ENCODE results near the gene GFPT1. TPM values are rescaled to one million over a fixed set of nuclear protein-coding genes. Genes with fewer than 3 reads are reported as not detected.

The GFPT1 gene
- polyA plus RNA-seq, 3 donors: 3.6 to 4.5 (median 3.7) TPM

DNA sequence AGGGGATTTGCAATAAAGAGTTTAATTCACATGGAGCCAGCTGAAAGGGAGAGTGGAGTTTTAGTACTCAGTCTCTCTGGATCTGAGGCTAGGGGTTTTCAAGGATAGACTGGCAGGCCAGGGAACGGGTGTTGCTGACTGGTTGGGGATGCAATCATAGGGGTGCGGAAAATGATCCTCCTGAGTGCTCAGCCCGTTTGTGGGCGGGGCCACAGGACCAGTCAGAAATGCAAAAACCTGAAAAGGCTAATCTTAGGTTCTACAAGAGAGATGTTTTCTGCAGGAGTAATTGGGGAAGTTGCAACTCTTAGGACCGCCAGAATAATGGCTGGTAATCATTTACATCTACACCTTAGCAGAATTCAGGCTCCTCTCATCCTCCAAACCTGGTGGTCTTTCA is 47.7 kb upstream of the GFPT1 start:
- WGBS (ENCODE audit: insufficient coverage): 60% methylated on average over 3 of the region's 5 CpGs
- Histone ChIP-seq H3K4me2 (replicated peaks; ENCODE audit: extremely low read depth, low read length, poor library complexity, severe bottlenecking) (no peak overlapping the region), H2AFZ (ENCODE audit: insufficient read depth, low read depth, low read length, poor library complexity, severe bottlenecking) (no peak overlapping the region), H3K4me3 (replicated peaks in 1 of 3; ENCODE audit: low read depth in 2 of 3, low read length in 3 of 3) (no peak overlapping the region), H3K36me3 (replicated peaks in 1 of 2; ENCODE audit: control insufficient read depth in 1 of 2, insufficient read depth in 2 of 2, low read length in 2 of 2) (peaks cover 13 to 19% of the 10 kb centered on the region in 2 donors), H3K9me3 (replicated peaks in 1 of 2; ENCODE audit: control insufficient read depth in 1 of 2, insufficient read depth in 1 of 2, low read length in 2 of 2) (peaks cover 0 to 3% of the 10 kb centered on the region in 2 donors), H3K27ac (ENCODE audit: low read depth in 1 of 2, low read length in 2 of 2) (no peak overlapping the region), H3K79me2 (ENCODE audit: insufficient read depth, low read length) (peaks cover 17% of the 10 kb centered on the region), H3K27me3 (ENCODE audit: control insufficient read depth in 2 of 2, insufficient read depth in 2 of 2, low read length in 2 of 2) (no peaks in the 10 kb centered on the region), H3K4me1 (ENCODE audit: control insufficient read depth in 1 of 2, insufficient read depth in 2 of 2, low read length in 2 of 2) (peaks cover 25 to 31% of the 10 kb centered on the region in 2 donors), H4K20me1 (ENCODE audit: insufficient read depth, low read length) (no peaks in the 10 kb centered on the region), H3K9ac (ENCODE audit: insufficient read depth, low read length, poor library complexity, severe bottlenecking) (no peak overlapping the region)
- H3K9me3 Mint-ChIP-seq: peaks cover 3 to 6% (median 5%) of the 10 kb centered on the region in 7 donors
- no peaks in the 10 kb centered on the region for H3K27me3 Mint-ChIP-seq (ENCODE audit: low read depth in 3 of 3)
- H3K4me3 Mint-ChIP-seq: no peak overlapping the region
- peaks cover 41% of the 10 kb centered on the region for H3K4me1 Mint-ChIP-seq
- DNase-seq: no peak
- no peak for TF ChIP-seq CTCF (IDR thresholded peaks at IDR 0.05)
- peak overlapping the region in 2 of 7 donors; percentile 38 to 52 for H3K27ac Mint-ChIP-seq
- peaks cover 10 to 11% of the 10 kb centered on the region in 2 donors for H3K36me3 Mint-ChIP-seq
- intact Hi-C loops (cut with micrococcal nuclease): loop anchor here (5.0 kb wide), 1 partner anchor 47 kb away; the partner anchor contains the start of gene GFPT1 (in 2 of the 2)

DNA sequence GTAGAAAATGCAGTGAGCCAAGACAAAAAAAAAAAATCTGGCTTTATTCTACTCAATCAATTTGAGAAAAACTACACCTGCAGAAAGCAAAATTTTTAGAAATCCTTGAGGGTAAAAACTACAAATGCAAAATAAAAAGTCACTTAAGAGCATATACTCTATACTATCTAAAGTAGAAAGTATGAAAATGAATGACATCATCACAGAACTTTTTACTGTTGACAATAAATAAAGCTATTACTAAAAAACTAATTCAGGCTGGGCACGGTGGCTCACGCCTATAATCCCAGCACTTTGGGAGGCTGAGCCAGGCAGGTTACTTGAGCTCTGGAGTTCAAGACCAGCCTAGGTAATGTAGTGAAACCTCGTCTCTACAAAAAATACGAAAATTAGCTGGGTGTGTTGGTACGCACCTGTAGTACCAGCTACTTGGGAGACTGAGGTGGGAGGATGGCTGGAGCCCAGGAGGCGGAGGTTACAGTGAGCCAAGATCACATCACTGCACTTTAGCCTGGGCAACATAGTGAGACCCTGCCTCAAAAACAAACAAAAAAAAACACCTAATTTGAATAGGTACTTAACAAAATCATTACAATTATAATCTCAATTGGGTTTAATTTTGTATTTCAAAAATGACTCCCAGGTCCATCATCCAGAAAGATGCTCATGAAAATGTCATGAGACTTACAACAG is 42.6 kb upstream of the GFPT1 start:
- no peak overlapping the region for H3K27ac Mint-ChIP-seq
- no peak overlapping the region for H3K4me2 ChIP-seq (replicated peaks; ENCODE audit: extremely low read depth, low read length, poor library complexity, severe bottlenecking)
- no peaks in the 10 kb centered on the region for H4K20me1 ChIP-seq (ENCODE audit: insufficient read depth, low read length)
- peaks cover 14% of the 10 kb centered on the region for H3K4me1 Mint-ChIP-seq
- no peaks in the 10 kb centered on the region for H3K9me3 Mint-ChIP-seq
- H3K27me3 ChIP-seq (ENCODE audit: control insufficient read depth in 2 of 2, insufficient read depth in 2 of 2, low read length in 2 of 2): no peaks in the 10 kb centered on the region
- H3K4me3 Mint-ChIP-seq: no peak overlapping the region
- intact Hi-C loops (cut with micrococcal nuclease): no loop called here
- H3K27ac ChIP-seq (ENCODE audit: low read depth in 1 of 2, low read length in 2 of 2): no peak overlapping the region
- peaks cover 3% of the 10 kb centered on the region for H3K79me2 ChIP-seq (ENCODE audit: insufficient read depth, low read length)
- 100% methylated on average over 3 of the region's 6 CpGs for WGBS (ENCODE audit: insufficient coverage)
- H3K4me1 ChIP-seq (ENCODE audit: control insufficient read depth in 1 of 2, insufficient read depth in 2 of 2, low read length in 2 of 2): peaks cover 6 to 11% of the 10 kb centered on the region in 2 donors
- DNase-seq: no peak
- no peaks in the 10 kb centered on the region for H3K27me3 Mint-ChIP-seq (ENCODE audit: low read depth in 3 of 3)
- no peak for TF ChIP-seq CTCF (IDR thresholded peaks at IDR 0.05)
- no peak overlapping the region for H3K9ac ChIP-seq (ENCODE audit: insufficient read depth, low read length, poor library complexity, severe bottlenecking)
- H3K4me3 ChIP-seq (replicated peaks in 1 of 3; ENCODE audit: low read depth in 2 of 3, low read length in 3 of 3): no peak overlapping the region
- H3K36me3 Mint-ChIP-seq: peaks cover 29 to 51% of the 10 kb centered on the region in 2 donors
- no peak overlapping the region for H2AFZ ChIP-seq (ENCODE audit: insufficient read depth, low read depth, low read length, poor library complexity, severe bottlenecking)
- no peaks in the 10 kb centered on the region for H3K9me3 ChIP-seq (replicated peaks in 1 of 2; ENCODE audit: control insufficient read depth in 1 of 2, insufficient read depth in 1 of 2, low read length in 2 of 2)
- H3K36me3 ChIP-seq (replicated peaks in 1 of 2; ENCODE audit: control insufficient read depth in 1 of 2, insufficient read depth in 2 of 2, low read length in 2 of 2): peaks cover 31 to 63% of the 10 kb centered on the region in 2 donors
